ENCODE data around the gene PIK3CA.
"Not testable (repeated sequence)": the region's sequence is repeated elsewhere in the genome, so short reads cannot be mapped to it uniquely, and the experiment has no call there.

Gene PIK3CA

GRCh38 chr3:179236669-179237301 is 88.6 kb downstream of the PIK3CA start:
- H3K4me3 ChIP-seq (ENCODE audit: low read depth, low read length) = no peak overlapping the region
- H3K27me3 ChIP-seq (ENCODE audit: insufficient read depth, low read length) = no peaks in the 10 kb centered on the region
- H3K27ac ChIP-seq (ENCODE audit: low read depth, low read length) = no peak overlapping the region
- no peaks in the 10 kb centered on the region for H3K79me2 ChIP-seq (ENCODE audit: control insufficient read depth, insufficient read depth, low read length, unreplicated experiment)
- no peak overlapping the region for H2AFZ ChIP-seq (ENCODE audit: low read length, unreplicated experiment)
- H3K36me3 ChIP-seq (ENCODE audit: insufficient read depth, low read length) = 0 out of 2 replicates have a peak, but pooled peaks cover 5% of the 10 kb centered on the region
- H3K4me1 ChIP-seq (ENCODE audit: control insufficient read depth, insufficient read depth, low read length, unreplicated experiment) = no peaks in the 10 kb centered on the region

GRCh38 chr3:179240299-179240698 is 92.1 kb downstream of the PIK3CA start:
- not testable (repeated sequence) for H3K36me3 ChIP-seq (ENCODE audit: insufficient read depth, low read length); H2AFZ ChIP-seq (ENCODE audit: low read length, unreplicated experiment); H3K79me2 ChIP-seq (ENCODE audit: control insufficient read depth, insufficient read depth, low read length, unreplicated experiment); H3K27me3 ChIP-seq (ENCODE audit: insufficient read depth, low read length); H3K4me3 ChIP-seq (ENCODE audit: low read depth, low read length); H3K27ac ChIP-seq (ENCODE audit: low read depth, low read length); H3K4me1 ChIP-seq (ENCODE audit: control insufficient read depth, insufficient read depth, low read length, unreplicated experiment)

GRCh38 chr3:179242859-179243258 is 94.7 kb downstream of the PIK3CA start:
- H3K36me3 ChIP-seq (ENCODE audit: insufficient read depth, low read length); H2AFZ ChIP-seq (ENCODE audit: low read length, unreplicated experiment); H3K27me3 ChIP-seq (ENCODE audit: insufficient read depth, low read length); H3K4me1 ChIP-seq (ENCODE audit: control insufficient read depth, insufficient read depth, low read length, unreplicated experiment); H3K79me2 ChIP-seq (ENCODE audit: control insufficient read depth, insufficient read depth, low read length, unreplicated experiment); H3K27ac ChIP-seq (ENCODE audit: low read depth, low read length); H3K4me3 ChIP-seq (ENCODE audit: low read depth, low read length): not testable (repeated sequence)

GRCh38 chr3:179244878-179245277 is 96.7 kb downstream of the PIK3CA start:
- H3K4me1 ChIP-seq (ENCODE audit: control insufficient read depth, insufficient read depth, low read length, unreplicated experiment) = no peaks in the 10 kb centered on the region
- no peak overlapping the region for H3K4me3 ChIP-seq (ENCODE audit: low read depth, low read length)
- H3K79me2 ChIP-seq (ENCODE audit: control insufficient read depth, insufficient read depth, low read length, unreplicated experiment) = no peaks in the 10 kb centered on the region
- no peak overlapping the region for H3K27ac ChIP-seq (ENCODE audit: low read depth, low read length)
- H3K27me3 ChIP-seq (ENCODE audit: insufficient read depth, low read length) = no peaks in the 10 kb centered on the region
- H3K36me3 ChIP-seq (ENCODE audit: insufficient read depth, low read length) = peaks cover 2% of the 10 kb centered on the region; the same call in 1 of the 2 replicates
- no peak overlapping the region for H2AFZ ChIP-seq (ENCODE audit: low read length, unreplicated experiment)

GRCh38 chr3:179247289-179248015 is 99.3 kb downstream of the PIK3CA start:
- Histone ChIP-seq H2AFZ (ENCODE audit: low read length, unreplicated experiment) (no peak overlapping the region), H3K4me3 (ENCODE audit: low read depth, low read length) (no peak overlapping the region), H3K36me3 (ENCODE audit: insufficient read depth, low read length) (peaks cover 8% of the 10 kb centered on the region; the same call in 1 of the 2 replicates), H3K27me3 (ENCODE audit: insufficient read depth, low read length) (no peaks in the 10 kb centered on the region), H3K4me1 (ENCODE audit: control insufficient read depth, insufficient read depth, low read length, unreplicated experiment) (no peaks in the 10 kb centered on the region), H3K27ac (ENCODE audit: low read depth, low read length) (no peak overlapping the region), H3K79me2 (ENCODE audit: control insufficient read depth, insufficient read depth, low read length, unreplicated experiment) (no peaks in the 10 kb centered on the region)

- no peak within 1 kb of the TSS for H2AFZ ChIP-seq (ENCODE audit: low read length, unreplicated experiment)
- H3K4me3 ChIP-seq (ENCODE audit: low read depth, low read length) = no peak within 1 kb of the TSS
- no peaks in the 10 kb centered on the region for H3K4me1 ChIP-seq (ENCODE audit: control insufficient read depth, insufficient read depth, low read length, unreplicated experiment)
- no peak within 1 kb of the TSS for H3K27ac ChIP-seq (ENCODE audit: low read depth, low read length)
- H3K79me2 ChIP-seq (ENCODE audit: control insufficient read depth, insufficient read depth, low read length, unreplicated experiment) = peaks cover 5% of the 10 kb centered on the region
- H3K27me3 ChIP-seq (ENCODE audit: insufficient read depth, low read length) = no peaks in the 10 kb centered on the region
- peaks cover 8% of the 10 kb centered on the region; the same call in 1 of the 2 replicates for H3K36me3 ChIP-seq (ENCODE audit: insufficient read depth, low read length)
Measured at GRCh38 chr3:179250803-179251476, 102.8 kb downstream of the PIK3CA start, which contains the start of gene KCNMB3. Gene KCNMB3 (minus strand): TSS chr3:179251114. CDS start chr3:179250990, 124 bp downstream.

GRCh38 chr3:179256813-179257212 is 108.7 kb downstream of the PIK3CA start:
- Histone ChIP-seq H2AFZ (ENCODE audit: low read length, unreplicated experiment) (no peak overlapping the region), H3K4me1 (ENCODE audit: control insufficient read depth, insufficient read depth, low read length, unreplicated experiment) (peaks cover 3% of the 10 kb centered on the region), H3K4me3 (ENCODE audit: low read depth, low read length) (peak overlapping the region; percentile 45; the same call in 1 of the 2 replicates)

GRCh38 chr3:179257742-179258141 is 109.6 kb downstream of the PIK3CA start:
- H3K27me3 ChIP-seq (ENCODE audit: insufficient read depth, low read length); H3K27ac ChIP-seq (ENCODE audit: low read depth, low read length); H3K4me1 ChIP-seq (ENCODE audit: control insufficient read depth, insufficient read depth, low read length, unreplicated experiment); H2AFZ ChIP-seq (ENCODE audit: low read length, unreplicated experiment); H3K36me3 ChIP-seq (ENCODE audit: insufficient read depth, low read length): not testable (repeated sequence)
- peak overlapping the region; percentile 40; the same call in 1 of the 2 replicates for H3K4me3 ChIP-seq (ENCODE audit: low read depth, low read length)
- H3K79me2 ChIP-seq (ENCODE audit: control insufficient read depth, insufficient read depth, low read length, unreplicated experiment) = peaks cover 11% of the 10 kb centered on the region

More at GRCh38 chr3:179256813-179257212, 108.7 kb downstream of the PIK3CA start:
- H3K36me3 ChIP-seq (ENCODE audit: insufficient read depth, low read length) = no peaks in the 10 kb centered on the region
- peaks cover 11% of the 10 kb centered on the region for H3K79me2 ChIP-seq (ENCODE audit: control insufficient read depth, insufficient read depth, low read length, unreplicated experiment)
- no peaks in the 10 kb centered on the region for H3K27me3 ChIP-seq (ENCODE audit: insufficient read depth, low read length)
- no peak overlapping the region for H3K27ac ChIP-seq (ENCODE audit: low read depth, low read length)

- Histone ChIP-seq H3K4me1 (ENCODE audit: control insufficient read depth, insufficient read depth, low read length, unreplicated experiment) (peaks cover 3% of the 10 kb centered on the region), H3K4me3 (ENCODE audit: low read depth, low read length) (no peak overlapping the region; the same call in 1 of the 2 replicates), H2AFZ (ENCODE audit: low read length, unreplicated experiment) (no peak overlapping the region)
Measured at GRCh38 chr3:179258820-179259219, 110.7 kb downstream of the PIK3CA start.

GRCh38 chr3:179259959-179260756 is 112.0 kb downstream of the PIK3CA start:
- H2AFZ ChIP-seq (ENCODE audit: low read length, unreplicated experiment); H3K36me3 ChIP-seq (ENCODE audit: insufficient read depth, low read length); H3K79me2 ChIP-seq (ENCODE audit: control insufficient read depth, insufficient read depth, low read length, unreplicated experiment); H3K27ac ChIP-seq (ENCODE audit: low read depth, low read length); H3K4me1 ChIP-seq (ENCODE audit: control insufficient read depth, insufficient read depth, low read length, unreplicated experiment); H3K27me3 ChIP-seq (ENCODE audit: insufficient read depth, low read length): not testable (repeated sequence)
- H3K4me3 ChIP-seq (ENCODE audit: low read depth, low read length) = peak overlapping the region; percentile 88

More at GRCh38 chr3:179258820-179259219, 110.7 kb downstream of the PIK3CA start:
- Histone ChIP-seq H3K79me2 (ENCODE audit: control insufficient read depth, insufficient read depth, low read length, unreplicated experiment) (peaks cover 11% of the 10 kb centered on the region), H3K27me3 (ENCODE audit: insufficient read depth, low read length) (no peaks in the 10 kb centered on the region), H3K36me3 (ENCODE audit: insufficient read depth, low read length) (no peaks in the 10 kb centered on the region), H3K27ac (ENCODE audit: low read depth, low read length) (no peak overlapping the region)
